H1 (cell line): ENCODE data around the gene RILPL2. TPM values are rescaled to one million over a fixed set of nuclear protein-coding genes. Genes with fewer than 3 reads are reported as not detected.

Experiments
- SAP30 ChIP-seq: fragments of 300-600 bp; sonication (generic); IDR thresholded peaks from 2 replicates; pipeline ENCODE4 v1.7.1; 2012; ENCODE audit warnings: low read length, moderate library complexity, mild to moderate bottlenecking, inconsistent platforms; ENCODE audit not compliant: insufficient read depth, insufficient replicate concordance
- polyA plus RNA-seq, 7 experiments: library from polyadenylated mRNA; depleted of rRNA in 3 of 7; stranded (reverse) in 5 of 7; unstranded in 2 of 7; fragments of >200 nt in 5 of 7; fragments of 200-250 nt in 2 of 7; gene quantifications; 1 replicate in 5 of 7; 2 replicates in 1 of 7; 4 replicates in 1 of 7; pipeline versions ENCODE4 v1.2.1 to v1.2.3, GENCODE V29; 2011 to 2013; ENCODE audit warnings: missing spikeins in 2 of 7, mixed read lengths in 2 of 7
- total RNA-seq: library from RNA; stranded (reverse); fragmentation: NEBNext Ultra II Directional; extraction: Animal tissue kit (Norgen Biotek cat#: 25700); gene quantifications from 2 replicates; pipeline ENCODE4 v1.2.1, GENCODE V29; 2021
- TF ChIP-seq, protein P1 (sequence below): fragments of 300-600 bp; sonication (generic); IDR thresholded peaks from 2 replicates; pipeline ENCODE4 v1.7.1; 2012; ENCODE audit warnings: low read length, moderate library complexity, mild to moderate bottlenecking, inconsistent platforms; ENCODE audit not compliant: insufficient replicate concordance
- TF ChIP-seq, protein P2 (sequence below), 3 experiments: IDR thresholded peaks; 1 replicate in 2 of 3; 2 replicates in 1 of 3; pipeline versions ENCODE4 v1.5.1 to v1.6.1; 2011; ENCODE audit warnings: low read length in 3 of 3, mild to moderate bottlenecking in 3 of 3, inconsistent platforms in 2 of 3, low read depth in 1 of 3, moderate library complexity in 1 of 3; ENCODE audit not compliant: insufficient read depth in 1 of 3; ENCODE audit errors: control extremely low read depth in 1 of 3

Gene RILPL2
- total and polyA plus RNA-seq, 2 of the 8 experiments (the other 6 are each of a cell fraction or from before 2014, with no cell fraction given) = 0.77 to 1.4 TPM

DNA sequence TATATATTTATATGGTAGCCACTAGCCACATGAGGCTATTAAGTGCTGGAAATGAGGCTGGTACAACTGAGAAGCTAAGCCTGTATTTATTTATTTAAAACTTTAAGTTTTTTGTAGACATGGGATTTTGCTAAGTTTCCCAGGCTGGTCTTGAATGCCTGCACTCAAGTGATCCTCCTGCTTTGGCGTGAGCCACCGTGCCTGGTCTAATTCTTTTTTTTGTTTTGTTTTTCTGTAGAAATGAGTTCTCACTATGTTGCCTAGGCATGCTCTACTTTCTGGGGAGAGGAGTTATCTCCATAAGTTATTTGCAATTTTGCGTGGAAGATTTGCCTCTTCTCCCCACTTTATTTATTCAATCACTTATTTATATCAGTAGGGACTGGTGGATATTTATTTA, 16.7 kb upstream of the RILPL2 start (continued):
- TF ChIP-seq, protein P1, sequence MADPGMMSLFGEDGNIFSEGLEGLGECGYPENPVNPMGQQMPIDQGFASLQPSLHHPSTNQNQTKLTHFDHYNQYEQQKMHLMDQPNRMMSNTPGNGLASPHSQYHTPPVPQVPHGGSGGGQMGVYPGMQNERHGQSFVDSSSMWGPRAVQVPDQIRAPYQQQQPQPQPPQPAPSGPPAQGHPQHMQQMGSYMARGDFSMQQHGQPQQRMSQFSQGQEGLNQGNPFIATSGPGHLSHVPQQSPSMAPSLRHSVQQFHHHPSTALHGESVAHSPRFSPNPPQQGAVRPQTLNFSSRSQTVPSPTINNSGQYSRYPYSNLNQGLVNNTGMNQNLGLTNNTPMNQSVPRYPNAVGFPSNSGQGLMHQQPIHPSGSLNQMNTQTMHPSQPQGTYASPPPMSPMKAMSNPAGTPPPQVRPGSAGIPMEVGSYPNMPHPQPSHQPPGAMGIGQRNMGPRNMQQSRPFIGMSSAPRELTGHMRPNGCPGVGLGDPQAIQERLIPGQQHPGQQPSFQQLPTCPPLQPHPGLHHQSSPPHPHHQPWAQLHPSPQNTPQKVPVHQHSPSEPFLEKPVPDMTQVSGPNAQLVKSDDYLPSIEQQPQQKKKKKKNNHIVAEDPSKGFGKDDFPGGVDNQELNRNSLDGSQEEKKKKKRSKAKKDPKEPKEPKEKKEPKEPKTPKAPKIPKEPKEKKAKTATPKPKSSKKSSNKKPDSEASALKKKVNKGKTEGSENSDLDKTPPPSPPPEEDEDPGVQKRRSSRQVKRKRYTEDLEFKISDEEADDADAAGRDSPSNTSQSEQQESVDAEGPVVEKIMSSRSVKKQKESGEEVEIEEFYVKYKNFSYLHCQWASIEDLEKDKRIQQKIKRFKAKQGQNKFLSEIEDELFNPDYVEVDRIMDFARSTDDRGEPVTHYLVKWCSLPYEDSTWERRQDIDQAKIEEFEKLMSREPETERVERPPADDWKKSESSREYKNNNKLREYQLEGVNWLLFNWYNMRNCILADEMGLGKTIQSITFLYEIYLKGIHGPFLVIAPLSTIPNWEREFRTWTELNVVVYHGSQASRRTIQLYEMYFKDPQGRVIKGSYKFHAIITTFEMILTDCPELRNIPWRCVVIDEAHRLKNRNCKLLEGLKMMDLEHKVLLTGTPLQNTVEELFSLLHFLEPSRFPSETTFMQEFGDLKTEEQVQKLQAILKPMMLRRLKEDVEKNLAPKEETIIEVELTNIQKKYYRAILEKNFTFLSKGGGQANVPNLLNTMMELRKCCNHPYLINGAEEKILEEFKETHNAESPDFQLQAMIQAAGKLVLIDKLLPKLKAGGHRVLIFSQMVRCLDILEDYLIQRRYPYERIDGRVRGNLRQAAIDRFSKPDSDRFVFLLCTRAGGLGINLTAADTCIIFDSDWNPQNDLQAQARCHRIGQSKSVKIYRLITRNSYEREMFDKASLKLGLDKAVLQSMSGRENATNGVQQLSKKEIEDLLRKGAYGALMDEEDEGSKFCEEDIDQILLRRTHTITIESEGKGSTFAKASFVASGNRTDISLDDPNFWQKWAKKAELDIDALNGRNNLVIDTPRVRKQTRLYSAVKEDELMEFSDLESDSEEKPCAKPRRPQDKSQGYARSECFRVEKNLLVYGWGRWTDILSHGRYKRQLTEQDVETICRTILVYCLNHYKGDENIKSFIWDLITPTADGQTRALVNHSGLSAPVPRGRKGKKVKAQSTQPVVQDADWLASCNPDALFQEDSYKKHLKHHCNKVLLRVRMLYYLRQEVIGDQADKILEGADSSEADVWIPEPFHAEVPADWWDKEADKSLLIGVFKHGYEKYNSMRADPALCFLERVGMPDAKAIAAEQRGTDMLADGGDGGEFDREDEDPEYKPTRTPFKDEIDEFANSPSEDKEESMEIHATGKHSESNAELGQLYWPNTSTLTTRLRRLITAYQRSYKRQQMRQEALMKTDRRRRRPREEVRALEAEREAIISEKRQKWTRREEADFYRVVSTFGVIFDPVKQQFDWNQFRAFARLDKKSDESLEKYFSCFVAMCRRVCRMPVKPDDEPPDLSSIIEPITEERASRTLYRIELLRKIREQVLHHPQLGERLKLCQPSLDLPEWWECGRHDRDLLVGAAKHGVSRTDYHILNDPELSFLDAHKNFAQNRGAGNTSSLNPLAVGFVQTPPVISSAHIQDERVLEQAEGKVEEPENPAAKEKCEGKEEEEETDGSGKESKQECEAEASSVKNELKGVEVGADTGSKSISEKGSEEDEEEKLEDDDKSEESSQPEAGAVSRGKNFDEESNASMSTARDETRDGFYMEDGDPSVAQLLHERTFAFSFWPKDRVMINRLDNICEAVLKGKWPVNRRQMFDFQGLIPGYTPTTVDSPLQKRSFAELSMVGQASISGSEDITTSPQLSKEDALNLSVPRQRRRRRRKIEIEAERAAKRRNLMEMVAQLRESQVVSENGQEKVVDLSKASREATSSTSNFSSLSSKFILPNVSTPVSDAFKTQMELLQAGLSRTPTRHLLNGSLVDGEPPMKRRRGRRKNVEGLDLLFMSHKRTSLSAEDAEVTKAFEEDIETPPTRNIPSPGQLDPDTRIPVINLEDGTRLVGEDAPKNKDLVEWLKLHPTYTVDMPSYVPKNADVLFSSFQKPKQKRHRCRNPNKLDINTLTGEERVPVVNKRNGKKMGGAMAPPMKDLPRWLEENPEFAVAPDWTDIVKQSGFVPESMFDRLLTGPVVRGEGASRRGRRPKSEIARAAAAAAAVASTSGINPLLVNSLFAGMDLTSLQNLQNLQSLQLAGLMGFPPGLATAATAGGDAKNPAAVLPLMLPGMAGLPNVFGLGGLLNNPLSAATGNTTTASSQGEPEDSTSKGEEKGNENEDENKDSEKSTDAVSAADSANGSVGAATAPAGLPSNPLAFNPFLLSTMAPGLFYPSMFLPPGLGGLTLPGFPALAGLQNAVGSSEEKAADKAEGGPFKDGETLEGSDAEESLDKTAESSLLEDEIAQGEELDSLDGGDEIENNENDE = no peak
- TF ChIP-seq, protein P2, sequence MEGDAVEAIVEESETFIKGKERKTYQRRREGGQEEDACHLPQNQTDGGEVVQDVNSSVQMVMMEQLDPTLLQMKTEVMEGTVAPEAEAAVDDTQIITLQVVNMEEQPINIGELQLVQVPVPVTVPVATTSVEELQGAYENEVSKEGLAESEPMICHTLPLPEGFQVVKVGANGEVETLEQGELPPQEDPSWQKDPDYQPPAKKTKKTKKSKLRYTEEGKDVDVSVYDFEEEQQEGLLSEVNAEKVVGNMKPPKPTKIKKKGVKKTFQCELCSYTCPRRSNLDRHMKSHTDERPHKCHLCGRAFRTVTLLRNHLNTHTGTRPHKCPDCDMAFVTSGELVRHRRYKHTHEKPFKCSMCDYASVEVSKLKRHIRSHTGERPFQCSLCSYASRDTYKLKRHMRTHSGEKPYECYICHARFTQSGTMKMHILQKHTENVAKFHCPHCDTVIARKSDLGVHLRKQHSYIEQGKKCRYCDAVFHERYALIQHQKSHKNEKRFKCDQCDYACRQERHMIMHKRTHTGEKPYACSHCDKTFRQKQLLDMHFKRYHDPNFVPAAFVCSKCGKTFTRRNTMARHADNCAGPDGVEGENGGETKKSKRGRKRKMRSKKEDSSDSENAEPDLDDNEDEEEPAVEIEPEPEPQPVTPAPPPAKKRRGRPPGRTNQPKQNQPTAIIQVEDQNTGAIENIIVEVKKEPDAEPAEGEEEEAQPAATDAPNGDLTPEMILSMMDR (IDR thresholded peaks at IDR 0.05; ENCODE audit: control extremely low read depth in 1 of 3, insufficient read depth in 1 of 3, low read depth in 1 of 3, low read length in 3 of 3) = no peak
- no peak for TF ChIP-seq SAP30
